HepG2 (cell line): Measurements from ENCODE around the gene ZNF189. TPM values are rescaled to one million over a fixed set of nuclear protein-coding genes. Genes with fewer than 3 reads are reported as not detected.

Experiments
- AGO2 ChIP-seq: fragments of 200-400 bp; formaldehyde crosslinking; optimal IDR thresholded peaks from 2 replicates; pipeline ENCODE3; 2017; ENCODE audit warnings: mild to moderate bottlenecking, low read depth, low read length, moderate library complexity
- BHLHE40 ChIP-seq: IDR thresholded peaks from 2 replicates; pipeline ENCODE4 v1.6.1; 2011; ENCODE audit warnings: low read length, improper control_type of control experiment
- FOXO1 ChIP-seq: sonication (generic); formaldehyde crosslinking; IDR thresholded peaks from 2 replicates; pipeline ENCODE4 v1.4.0; 2020; ENCODE audit warnings: missing genetic modification reagents
- GMEB2 ChIP-seq: IDR thresholded peaks from 2 replicates; pipeline ENCODE4 v1.6.1; 2016; ENCODE audit warnings: missing biosample characterization, missing genetic modification reagents, low read depth
- HDAC1 ChIP-seq: sonication (generic); formaldehyde crosslinking; IDR thresholded peaks from 2 replicates; pipeline ENCODE4 v1.5.1; 2020; ENCODE audit warnings: mild to moderate bottlenecking, missing genetic modification reagents
- HNF4G ChIP-seq, 2 experiments: sonication (generic) in 1 of 2; formaldehyde crosslinking in 1 of 2; IDR thresholded peaks; 2 replicates each; pipeline versions ENCODE4 v1.4.0 to v1.6.1; 2011 to 2020; ENCODE audit warnings: borderline replicate concordance in 2 of 2, low read depth in 2 of 2, mild to moderate bottlenecking in 2 of 2, low read length in 1 of 2, missing genetic modification reagents in 1 of 2, moderate library complexity in 1 of 2
- HNRNPK ChIP-seq: fragments of 200-400 bp; formaldehyde crosslinking; IDR thresholded peaks from 2 replicates; pipeline ENCODE4 v1.6.1; 2018; ENCODE audit warnings: low read length, low read depth, moderate library complexity, mild to moderate bottlenecking; ENCODE audit not compliant: poor library complexity, severe bottlenecking
- IKZF5 ChIP-seq: IDR thresholded peaks from 2 replicates; pipeline ENCODE4 v1.6.1; 2018; ENCODE audit warnings: missing genetic modification reagents, mild to moderate bottlenecking, missing compliant biosample characterization
- MAZ ChIP-seq, 2 experiments: sonication (generic) in 1 of 2; formaldehyde crosslinking in 1 of 2; IDR thresholded peaks; 2 replicates each; pipeline versions ENCODE4 v1.5.0 to v1.6.1; 2012 to 2020; ENCODE audit warnings: low read depth in 2 of 2, mild to moderate bottlenecking in 2 of 2, borderline replicate concordance in 1 of 2, improper control_type of control experiment in 1 of 2, low read length in 1 of 2, missing genetic modification reagents in 1 of 2, moderate library complexity in 1 of 2
- NCOA1 ChIP-seq: sonication (generic); formaldehyde crosslinking; IDR thresholded peaks from 2 replicates; pipeline ENCODE4 v1.9.0; 2021; ENCODE audit warnings: missing genetic modification reagents
- RERE ChIP-seq: IDR thresholded peaks from 2 replicates; pipeline ENCODE4 v1.6.1; 2016; ENCODE audit warnings: low read depth, missing genetic modification reagents, missing compliant biosample characterization
- TBP ChIP-seq: sonication (generic); formaldehyde crosslinking; IDR thresholded peaks from 2 replicates; pipeline ENCODE4 v1.5.0; 2020; ENCODE audit warnings: missing genetic modification reagents
- TBX2 ChIP-seq: sonication (generic); formaldehyde crosslinking; IDR thresholded peaks from 2 replicates; pipeline ENCODE4 v1.5.0; 2020; ENCODE audit warnings: missing genetic modification reagents, mild to moderate bottlenecking, borderline replicate concordance
- THRA ChIP-seq: sonication (generic); formaldehyde crosslinking; IDR thresholded peaks from 2 replicates; pipeline ENCODE4 v1.4.0; 2020; ENCODE audit warnings: missing genetic modification reagents, borderline replicate concordance
- TOE1 ChIP-seq: sonication (generic); formaldehyde crosslinking; IDR thresholded peaks from 2 replicates; pipeline ENCODE4 v1.4.0; 2020; ENCODE audit warnings: mild to moderate bottlenecking, missing genetic modification reagents
- YEATS2 ChIP-seq: sonication (generic); formaldehyde crosslinking; IDR thresholded peaks from 2 replicates; pipeline ENCODE4 v1.4.0; 2020; ENCODE audit warnings: missing genetic modification reagents, borderline replicate concordance
- ZFY ChIP-seq: sonication (generic); formaldehyde crosslinking; IDR thresholded peaks from 2 replicates; pipeline ENCODE4 v1.4.0; 2020; ENCODE audit warnings: missing genetic modification reagents
- ZKSCAN5 ChIP-seq: sonication (generic); formaldehyde crosslinking; IDR thresholded peaks from 2 replicates; pipeline ENCODE4 v1.5.1; 2020; ENCODE audit warnings: mild to moderate bottlenecking, missing genetic modification reagents
- ZNF768 ChIP-seq: sonication (generic); formaldehyde crosslinking; IDR thresholded peaks from 2 replicates; pipeline ENCODE4 v1.4.0; 2020; ENCODE audit warnings: missing genetic modification reagents
- ZSCAN22 ChIP-seq: sonication (generic); formaldehyde crosslinking; IDR thresholded peaks from 2 replicates; pipeline ENCODE4 v1.4.0; 2020; ENCODE audit warnings: mild to moderate bottlenecking, missing genetic modification reagents
- polyA plus RNA-seq, 8 experiments: library from polyadenylated mRNA; depleted of rRNA in 3 of 8; stranded (reverse) in 7 of 8; unstranded in 1 of 8; fragments of >200 nt; fragmentation: Illumina TruSeq in 4 of 8; extraction: Trizol in 4 of 8; gene quantifications; 2 replicates each; pipeline versions ENCODE4 v1.2.1 to v1.2.3, GENCODE V29; 2011 to 2016; ENCODE audit warnings: low read depth in 4 of 8, missing spikeins in 1 of 8, mixed read lengths in 1 of 8; ENCODE audit not compliant: insufficient read depth in 1 of 8
- total RNA-seq, 5 experiments: library from RNA; depleted of rRNA; stranded (reverse); fragments of >200 nt; fragmentation: Illumina TruSeq; extraction: Trizol; gene quantifications; 2 replicates each; pipeline ENCODE4 v1.2.3, GENCODE V29; 2016; ENCODE audit warnings: low read depth in 1 of 5

Gene ZNF189
- total and polyA plus RNA-seq, 2 of the 13 experiments (the other 11 are each of a cell fraction or from before 2014, with no cell fraction given), result 8.4 to 50.0 TPM

GRCh38 chr9:101437806-101438232 is 39.2 kb downstream of the ZNF189 start (continued):
- no peak for TF ChIP-seq THRA
- no peak for TF ChIP-seq HDAC1 (CRISPR knock-in tag)
- no peak for TF ChIP-seq ZFY (CRISPR knock-in tag)
- no peak for TF ChIP-seq GMEB2 (CRISPR knock-in tag)
- no peak for TF ChIP-seq TOE1 (CRISPR knock-in tag)
- peak; percentile 39; the same call in 1 of the 2 replicates for TF ChIP-seq FOXO1 (CRISPR knock-in tag)
- peak; percentile 38; the same call in 1 of the 2 replicates for TF ChIP-seq IKZF5 (CRISPR knock-in tag)
- peak; percentile 82; the same call in 1 of the 2 replicates for TF ChIP-seq ZNF768 (CRISPR knock-in tag)
- TF ChIP-seq TBX2 (CRISPR knock-in tag), result 0 out of 2 replicates have a peak, but pooled peaks have one; percentile 45
- TF ChIP-seq ZKSCAN5 (CRISPR knock-in tag), result no peak
- TF ChIP-seq YEATS2 (CRISPR knock-in tag), result 0 out of 2 replicates have a peak, but pooled peaks have one; percentile 30
- no peak for TF ChIP-seq HNRNPK
- TF ChIP-seq NCOA1 (CRISPR knock-in tag), result 0 out of 2 replicates have a peak, but pooled peaks have one; percentile 8
- no peak for TF ChIP-seq RERE
- TF ChIP-seq ZSCAN22 (CRISPR knock-in tag), result no peak
- no peak for TF ChIP-seq TBP (CRISPR knock-in tag)
- TF ChIP-seq BHLHE40, result no peak
- TF ChIP-seq AGO2, result no peak
- no peak for TF ChIP-seq MAZ (IDR thresholded peaks at IDR 0.05; ENCODE audit: borderline replicate concordance, low read depth, low read length)
- TF ChIP-seq MAZ (CRISPR knock-in tag; IDR thresholded peaks at IDR 0.05; ENCODE audit: low read depth), result 0 out of 2 replicates have a peak, but pooled peaks have one; percentile 46
- no peak for TF ChIP-seq HNF4G (IDR thresholded peaks at IDR 0.05; ENCODE audit: borderline replicate concordance, low read depth, low read length)
- TF ChIP-seq HNF4G (CRISPR knock-in tag; IDR thresholded peaks at IDR 0.05; ENCODE audit: borderline replicate concordance, low read depth), result no peak
